Measurements from ENCODE around the gene CCL22.

DNA sequence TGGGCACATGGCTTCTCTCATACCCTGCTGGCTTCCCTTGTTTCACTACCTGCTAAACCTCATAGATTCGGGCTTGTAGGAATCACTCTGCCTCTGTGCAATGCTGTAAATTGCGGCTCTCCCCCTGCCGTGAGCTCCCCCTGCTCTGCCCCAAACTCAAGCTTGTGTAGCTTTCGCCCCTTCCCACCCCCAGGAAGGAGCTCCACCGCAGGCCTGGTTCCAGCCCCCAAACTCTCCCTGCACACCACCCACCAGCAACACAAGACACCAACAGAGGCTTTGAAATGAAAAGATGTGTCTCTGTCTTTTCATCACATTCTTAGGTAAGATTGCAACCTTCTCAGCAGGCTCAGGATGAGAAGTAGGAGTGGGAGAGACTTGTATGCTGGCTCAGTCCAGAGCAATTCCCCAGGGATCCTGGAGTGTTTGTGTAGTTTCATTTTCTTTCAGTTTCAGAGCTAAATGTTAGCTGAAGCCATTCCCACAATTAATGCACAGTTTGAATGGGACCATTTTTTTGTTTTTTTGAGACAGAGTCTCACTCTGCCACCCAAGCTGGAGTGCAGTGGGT is 27.9 kb downstream of the CCL22 start:
- TF ChIP-seq, protein P1, sequence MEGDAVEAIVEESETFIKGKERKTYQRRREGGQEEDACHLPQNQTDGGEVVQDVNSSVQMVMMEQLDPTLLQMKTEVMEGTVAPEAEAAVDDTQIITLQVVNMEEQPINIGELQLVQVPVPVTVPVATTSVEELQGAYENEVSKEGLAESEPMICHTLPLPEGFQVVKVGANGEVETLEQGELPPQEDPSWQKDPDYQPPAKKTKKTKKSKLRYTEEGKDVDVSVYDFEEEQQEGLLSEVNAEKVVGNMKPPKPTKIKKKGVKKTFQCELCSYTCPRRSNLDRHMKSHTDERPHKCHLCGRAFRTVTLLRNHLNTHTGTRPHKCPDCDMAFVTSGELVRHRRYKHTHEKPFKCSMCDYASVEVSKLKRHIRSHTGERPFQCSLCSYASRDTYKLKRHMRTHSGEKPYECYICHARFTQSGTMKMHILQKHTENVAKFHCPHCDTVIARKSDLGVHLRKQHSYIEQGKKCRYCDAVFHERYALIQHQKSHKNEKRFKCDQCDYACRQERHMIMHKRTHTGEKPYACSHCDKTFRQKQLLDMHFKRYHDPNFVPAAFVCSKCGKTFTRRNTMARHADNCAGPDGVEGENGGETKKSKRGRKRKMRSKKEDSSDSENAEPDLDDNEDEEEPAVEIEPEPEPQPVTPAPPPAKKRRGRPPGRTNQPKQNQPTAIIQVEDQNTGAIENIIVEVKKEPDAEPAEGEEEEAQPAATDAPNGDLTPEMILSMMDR (IDR thresholded peaks at IDR 0.05): no peak
- no peak for TF ChIP-seq POLR2AphosphoS5 (IDR thresholded peaks at IDR 0.05)
